Sciatic nerve (tissue), 2 donors: ENCODE results near the gene SIK1. TPM values are rescaled to one million over a fixed set of nuclear protein-coding genes. Genes with fewer than 3 reads are reported as not detected.
A peak's percentile ranks its signal among the peaks of the same experiment; 100 is the strongest.
"Not testable (repeated sequence)": the region's sequence is repeated elsewhere in the genome, so short reads cannot be mapped to it uniquely, and the experiment has no call there.

Source experiments
- ATAC-seq: fragments of 200-7000 bp; cut with Tn5 transposase; one replicate; pipeline ENCODE4 v1.9.1; 2020; ENCODE audit warnings: mild to moderate bottlenecking, moderate library complexity
- DNase-seq: peaks from one replicate; pipeline ENCODE4 v3.0.0-alpha.2; 2020; ENCODE audit warnings: low spot score
- intact Hi-C: fragments of 100-400 bp; cut with DNase I; formaldehyde crosslinking; loops from one replicate; pipeline ENCODE4 v1.14.2; 2022
- total RNA-seq: library from RNA; stranded (reverse); fragmentation: NEBNext Ultra II Directional; extraction: Animal tissue kit (Norgen Biotek cat#: 25700); gene quantifications from one replicate; pipeline ENCODE4 v1.2.1, GENCODE V29; 2021
- donor health status: DM: no; HTN: no; CAD: no.
- donor health status: DM: no; HTN: no; CAD: no.

Gene SIK1
- total RNA-seq = 59.9 TPM

DNA sequence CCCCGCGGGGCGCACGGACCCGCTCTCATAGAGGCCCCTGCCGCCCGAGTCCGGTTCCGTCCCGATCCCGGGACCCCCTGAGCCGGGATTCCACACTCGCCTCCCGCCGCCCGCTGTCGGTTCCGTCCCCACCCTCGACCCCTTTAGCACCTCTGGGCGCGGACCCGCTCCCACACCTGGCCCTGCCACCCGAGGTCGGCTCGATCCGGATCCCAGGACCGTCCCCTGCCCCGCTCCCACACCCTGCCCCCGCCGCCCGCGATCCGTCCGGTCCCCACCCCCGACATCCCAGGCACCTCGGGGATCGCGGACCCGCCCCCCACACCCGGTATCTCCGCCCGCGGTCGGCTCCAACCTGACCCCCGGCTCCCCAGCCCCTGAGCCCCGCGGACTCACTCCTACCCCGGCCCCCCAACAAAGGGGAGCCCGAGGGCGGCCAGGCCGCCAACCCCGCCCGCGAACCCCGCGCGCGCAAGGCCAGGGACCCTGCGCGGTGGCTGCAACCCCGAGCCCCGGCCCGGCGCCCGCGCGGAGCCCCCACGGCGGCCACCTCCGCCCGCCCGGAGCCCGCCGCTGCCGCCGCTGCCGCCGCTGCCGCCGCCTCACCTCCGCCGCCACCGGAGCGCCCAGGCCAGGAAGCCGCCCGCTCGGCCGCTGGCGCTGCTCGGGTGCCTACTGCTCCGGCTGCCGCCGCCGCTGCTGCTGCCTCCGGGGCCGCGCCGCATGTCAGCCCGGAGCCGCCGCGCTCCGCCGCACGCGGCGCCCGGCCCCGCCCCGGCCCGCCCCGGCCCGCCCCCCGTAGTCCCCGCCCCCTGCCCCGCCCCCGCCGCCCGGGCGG, at the start of gene SIK1:
TSS of gene SIK1 (minus strand) at position 728 of the 838 bp plus-strand sequence. CDS start 953 bp downstream, outside the sequence.
- intact Hi-C loops, DNase-seq: not testable (repeated sequence)
- peak; percentile 7 for ATAC-seq

DNA sequence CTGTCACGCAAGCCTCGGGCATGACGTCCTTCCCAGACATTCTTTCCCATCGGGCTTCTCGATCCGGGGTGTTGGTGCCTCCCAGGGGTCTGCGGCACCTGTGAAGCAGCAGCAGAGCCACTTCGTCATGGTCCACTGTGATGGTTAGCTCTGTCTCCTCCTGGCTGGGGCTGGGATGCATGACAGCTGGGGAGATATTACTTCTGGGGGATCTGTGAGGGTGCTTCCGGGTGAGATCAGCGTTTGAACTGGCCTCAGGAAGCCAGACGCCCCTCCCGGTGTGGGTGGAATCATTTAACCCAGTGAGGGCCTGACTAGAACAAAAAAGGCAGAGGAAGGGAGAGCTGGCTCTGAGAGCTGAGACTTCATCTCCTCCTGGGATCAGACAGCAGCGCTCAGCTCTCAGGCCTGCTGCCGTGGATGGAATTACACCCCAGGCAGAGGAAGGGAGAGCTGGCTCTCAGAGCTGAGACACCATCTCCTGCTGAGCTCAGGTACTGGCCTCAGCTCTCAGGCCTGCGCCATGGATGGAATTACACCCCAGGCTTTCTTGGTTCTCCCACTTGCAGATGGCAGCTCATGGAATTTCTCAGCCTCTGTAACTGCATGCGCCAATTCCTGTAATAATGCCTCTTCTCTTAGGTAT, 44.8 kb upstream of the SIK1 start:
- DNase-seq, intact Hi-C loops: not testable (repeated sequence)
- peak; percentile 73 for ATAC-seq

DNA sequence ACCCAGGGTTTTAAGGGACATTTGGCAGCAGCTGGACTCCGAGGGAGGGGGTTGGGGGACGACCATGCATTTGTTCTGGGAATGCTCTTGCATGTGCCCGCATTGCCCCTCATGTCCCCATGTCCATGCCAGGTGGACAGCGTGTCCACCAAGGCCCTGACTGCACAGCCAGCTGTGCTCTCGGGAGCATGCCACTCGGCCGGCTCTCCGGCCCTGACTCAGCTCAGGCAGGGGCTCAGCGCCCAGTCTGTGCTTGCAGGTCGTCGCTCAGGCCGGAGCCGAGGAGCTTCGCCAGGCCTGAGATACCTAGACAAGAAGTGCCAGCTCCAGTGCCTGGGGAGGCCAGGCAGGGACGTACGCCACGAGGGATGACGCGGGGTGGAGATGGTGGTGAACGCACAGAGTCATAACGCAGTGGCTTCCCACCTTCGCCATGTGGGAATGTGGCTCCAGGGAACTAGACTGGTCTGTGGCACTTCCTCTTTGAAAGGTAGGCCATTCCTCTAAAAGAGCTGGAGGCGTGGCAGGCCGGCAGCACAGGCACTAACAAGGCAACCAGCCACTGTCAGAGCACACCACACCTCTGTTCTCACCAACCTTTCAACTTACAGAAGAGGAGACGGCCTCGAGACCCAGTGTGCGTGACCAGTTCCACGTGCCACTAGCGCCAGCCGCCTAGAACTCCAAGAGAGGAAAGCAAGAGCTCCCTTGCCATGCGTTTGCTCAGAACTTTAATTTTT, 43.0 kb upstream of the SIK1 start:
- ATAC-seq, intact Hi-C loops, DNase-seq: not testable (repeated sequence)

DNA sequence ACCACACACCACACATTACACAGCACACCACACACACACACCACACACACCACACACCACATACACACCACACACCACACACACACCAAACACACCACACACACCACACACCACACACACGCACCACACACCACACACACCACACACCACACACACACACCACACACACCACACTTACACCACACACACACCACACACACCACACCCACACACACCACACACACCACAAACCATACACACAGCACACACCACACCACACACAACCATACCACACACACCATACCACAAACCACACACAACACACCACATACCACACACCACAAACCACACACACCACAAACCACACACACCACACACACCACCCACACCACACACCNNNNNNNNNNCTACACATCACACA, 40.9 kb upstream of the SIK1 start:
- intact Hi-C loops = no loop called here
- DNase-seq = peak; percentile 10
- ATAC-seq = no peak

DNA sequence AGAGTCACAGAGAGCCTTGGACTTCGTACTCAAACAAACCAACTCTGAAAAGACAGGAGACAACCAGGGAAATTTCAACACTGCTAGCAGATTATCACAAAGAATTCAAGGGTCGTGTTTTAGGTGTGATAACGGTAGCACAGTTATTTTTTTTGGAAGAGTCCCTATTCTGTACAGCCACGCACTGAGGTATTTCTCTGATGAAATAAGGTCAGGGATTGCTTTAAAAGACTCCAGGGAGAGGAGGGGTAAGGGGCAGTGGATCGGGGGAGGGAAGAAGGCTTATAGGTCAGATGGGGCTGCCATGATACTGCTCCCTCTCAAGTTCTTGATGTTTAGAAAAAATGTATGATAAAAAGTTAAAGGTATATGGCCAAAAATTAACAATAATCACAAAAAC, 38.2 kb upstream of the SIK1 start:
- intact Hi-C loops, DNase-seq, ATAC-seq: not testable (repeated sequence)

DNA sequence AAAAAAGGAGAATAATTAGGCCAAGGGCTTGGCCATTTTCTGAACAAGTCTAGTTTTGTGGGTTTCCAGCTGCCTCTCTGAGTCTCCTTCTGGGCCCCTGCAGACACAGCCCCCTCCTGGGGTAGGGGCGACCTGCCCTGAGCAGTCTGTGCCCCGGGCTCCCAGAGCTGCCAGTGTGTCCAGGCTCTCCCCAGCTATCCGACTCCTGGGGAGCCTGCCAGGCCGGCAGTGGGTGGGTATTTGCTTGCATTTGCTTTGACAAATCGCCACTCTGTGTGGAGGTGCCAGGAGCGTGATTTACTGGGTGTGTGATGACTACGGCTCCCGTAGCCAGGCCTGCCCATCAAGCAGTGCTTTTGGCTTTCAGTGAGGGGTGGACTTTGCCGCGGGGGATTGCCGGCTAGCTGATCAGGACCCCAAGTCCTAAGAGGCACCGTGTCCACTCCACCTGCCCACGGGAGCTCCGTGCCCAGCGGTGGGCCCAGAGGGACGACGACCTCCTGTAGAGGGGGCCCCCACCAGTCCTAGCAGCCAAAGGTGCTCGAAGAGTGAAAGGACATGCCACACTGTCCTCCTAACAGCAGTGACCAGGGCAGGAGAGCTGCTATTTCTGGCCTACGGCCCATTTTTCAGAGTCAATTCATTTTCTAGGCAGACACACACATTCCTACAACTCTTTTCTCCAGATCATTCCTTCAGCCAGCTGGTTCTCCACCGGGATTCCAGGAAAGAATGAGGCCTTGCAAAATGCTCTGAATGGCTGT, 36.7 kb upstream of the SIK1 start:
- DNase-seq, intact Hi-C loops: not testable (repeated sequence)
- peak; percentile 68 for ATAC-seq

DNA sequence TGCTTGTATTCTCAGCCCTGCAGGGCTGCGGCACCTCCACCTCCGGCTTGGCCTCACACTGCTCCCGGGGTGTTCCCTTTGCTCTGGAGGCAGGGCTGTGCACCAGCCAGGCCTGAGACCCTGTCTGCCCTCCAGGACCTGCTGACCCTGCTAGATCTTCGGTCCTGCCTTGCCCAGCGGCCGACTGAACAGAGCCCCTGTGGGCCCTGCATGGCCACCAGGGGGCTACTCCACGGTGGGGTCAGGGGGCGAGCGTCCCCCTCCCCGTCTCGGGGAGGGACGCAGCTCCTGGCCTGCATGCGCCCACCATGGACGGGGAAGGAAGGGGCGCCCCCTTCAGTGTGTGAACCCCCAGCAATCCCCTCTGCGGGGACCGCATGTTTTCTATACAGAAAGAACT, 36.0 kb upstream of the SIK1 start:
- intact Hi-C loops, DNase-seq: not testable (repeated sequence)
- peak; percentile 33 for ATAC-seq

DNA sequence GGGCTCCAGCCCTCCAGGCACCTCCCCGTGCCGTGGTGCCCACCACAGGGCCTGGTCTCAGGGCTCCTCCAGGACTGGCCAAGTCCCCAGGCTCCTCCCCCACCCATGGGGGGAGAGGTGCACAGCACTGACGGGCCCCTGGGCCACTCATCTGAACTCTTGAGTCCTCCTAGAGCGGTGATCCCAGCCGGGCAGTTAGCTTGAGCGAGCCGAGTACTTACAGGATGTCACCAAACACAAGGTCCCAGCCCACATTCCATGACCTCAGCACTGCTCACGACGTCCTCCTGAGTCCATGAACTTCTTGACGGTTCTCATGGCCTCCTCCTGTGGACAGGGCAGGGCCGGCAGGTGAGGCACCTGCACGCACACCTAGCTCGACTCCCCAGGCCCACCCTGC, 33.5 kb upstream of the SIK1 start:
- DNase-seq, intact Hi-C loops, ATAC-seq: not testable (repeated sequence)

DNA sequence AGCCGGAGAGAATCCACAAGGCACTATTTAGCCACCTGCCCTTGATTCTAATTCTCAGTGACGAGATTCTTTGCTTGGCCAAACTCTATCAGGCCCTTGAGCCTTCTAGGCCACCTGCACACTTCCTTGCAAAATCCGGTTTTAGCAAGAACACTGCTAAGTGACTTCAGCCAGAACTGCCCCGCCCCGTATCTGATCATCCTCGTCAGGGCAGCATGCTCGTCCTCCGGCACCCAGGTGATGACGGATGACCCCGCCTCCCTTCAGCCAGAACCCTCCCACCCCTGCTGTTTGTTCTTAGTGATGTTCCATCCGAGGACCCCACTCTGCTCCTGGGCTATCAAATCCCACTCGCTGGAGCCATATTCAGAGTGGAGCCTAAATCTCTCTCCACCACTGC, 32.1 kb upstream of the SIK1 start:
- ATAC-seq, intact Hi-C loops, DNase-seq: not testable (repeated sequence)

DNA sequence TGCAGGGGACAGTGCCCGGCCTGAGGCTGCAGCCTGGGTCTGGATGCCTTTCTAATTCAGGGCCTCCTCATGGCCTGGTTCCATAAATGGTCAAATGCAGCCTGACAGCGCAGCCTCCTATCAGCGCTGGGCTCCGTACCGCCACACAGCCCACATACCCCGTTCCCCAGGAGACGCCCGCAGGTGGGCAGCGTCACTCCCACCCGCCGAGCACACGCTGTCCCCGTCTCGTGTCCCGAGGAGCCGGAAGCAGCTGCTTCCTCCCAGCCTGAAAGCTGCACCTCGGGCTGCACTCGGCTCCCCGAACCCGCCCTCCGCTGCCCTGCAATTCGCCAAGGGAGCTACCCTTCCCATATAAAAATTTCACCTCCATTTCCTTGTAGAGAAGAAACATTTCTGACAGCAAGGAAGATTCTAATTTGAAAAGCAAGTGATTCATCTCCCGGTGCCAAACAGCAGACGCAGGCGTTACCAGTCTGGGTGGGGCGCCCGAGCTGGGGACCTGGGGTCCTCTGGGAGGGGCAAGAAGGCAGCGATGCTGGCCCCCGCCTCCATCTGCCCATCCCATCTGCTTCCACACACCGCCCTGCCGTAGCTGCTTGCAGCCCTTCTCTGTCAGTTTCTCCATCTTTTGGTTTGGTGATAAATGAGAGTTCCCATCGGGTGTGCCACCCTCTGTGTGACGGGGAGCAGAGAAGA, 29.8 kb upstream of the SIK1 start:
- DNase-seq, intact Hi-C loops: not testable (repeated sequence)
- ATAC-seq = peak; percentile 84

DNA sequence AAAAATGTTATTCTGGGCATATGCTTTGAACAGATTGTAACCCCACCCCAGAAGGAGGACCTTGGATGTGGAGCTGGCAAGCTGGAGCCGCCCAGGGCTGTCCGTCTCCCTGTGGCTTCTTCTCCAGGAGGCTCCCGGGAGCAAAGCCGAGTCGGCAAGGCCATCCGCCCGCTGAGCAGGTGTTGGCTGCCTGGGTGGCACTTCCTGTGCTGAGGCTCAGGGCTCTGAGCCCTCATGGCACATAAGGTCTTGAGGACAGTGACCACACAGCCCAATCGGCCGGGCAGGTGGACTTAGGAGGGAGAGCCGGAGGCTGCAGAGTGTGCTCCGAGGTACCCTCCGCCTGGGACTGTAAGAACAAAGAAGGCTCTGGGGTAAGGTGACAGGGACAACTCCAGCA, 28.8 kb upstream of the SIK1 start:
- intact Hi-C loops, DNase-seq, ATAC-seq: not testable (repeated sequence)

DNA sequence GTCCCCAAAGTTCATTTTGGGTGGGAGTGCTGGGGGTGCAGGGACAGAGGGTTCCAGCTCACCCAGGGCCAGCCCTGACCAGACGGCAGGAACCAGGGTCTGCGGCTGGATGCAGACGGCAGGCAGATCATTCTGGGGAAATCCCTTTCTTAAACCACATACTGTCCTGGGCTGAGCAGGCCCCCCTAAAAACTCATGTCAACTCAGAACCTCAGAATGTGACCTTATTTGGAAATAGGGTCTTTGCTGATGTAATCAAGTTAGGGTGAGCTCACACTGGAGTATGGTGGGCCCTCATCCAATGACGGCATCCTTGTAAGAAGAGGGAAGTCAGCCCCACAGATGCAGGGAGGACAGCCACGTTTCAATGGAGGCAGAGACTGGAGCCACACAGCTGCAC, 27.2 kb upstream of the SIK1 start:
- not testable (repeated sequence) for ATAC-seq, DNase-seq

DNA sequence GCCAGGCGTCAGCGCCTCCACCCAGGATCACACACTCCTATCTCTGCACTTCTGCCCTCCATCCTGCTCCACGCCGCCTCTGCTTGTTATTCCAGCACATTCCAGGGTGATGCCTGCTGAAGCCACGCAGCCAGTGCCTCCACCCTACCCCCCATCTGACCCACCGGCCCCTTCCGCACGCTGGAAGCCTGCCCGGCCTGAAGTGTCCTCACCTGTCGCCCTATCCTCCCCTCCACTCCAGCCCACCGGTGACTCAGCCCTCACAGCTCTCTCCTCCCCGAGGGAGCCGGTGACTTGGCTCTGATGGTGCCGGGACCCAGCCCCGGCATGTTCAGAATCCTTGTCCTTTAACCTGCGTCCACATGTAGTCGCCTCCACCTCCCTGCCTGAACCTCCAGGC, 24.9 kb upstream of the SIK1 start:
- intact Hi-C loops, ATAC-seq, DNase-seq: not testable (repeated sequence)

More for the DNA sequence above, 27.2 kb upstream of the SIK1 start:
- intact Hi-C loops = not testable (repeated sequence)

DNA sequence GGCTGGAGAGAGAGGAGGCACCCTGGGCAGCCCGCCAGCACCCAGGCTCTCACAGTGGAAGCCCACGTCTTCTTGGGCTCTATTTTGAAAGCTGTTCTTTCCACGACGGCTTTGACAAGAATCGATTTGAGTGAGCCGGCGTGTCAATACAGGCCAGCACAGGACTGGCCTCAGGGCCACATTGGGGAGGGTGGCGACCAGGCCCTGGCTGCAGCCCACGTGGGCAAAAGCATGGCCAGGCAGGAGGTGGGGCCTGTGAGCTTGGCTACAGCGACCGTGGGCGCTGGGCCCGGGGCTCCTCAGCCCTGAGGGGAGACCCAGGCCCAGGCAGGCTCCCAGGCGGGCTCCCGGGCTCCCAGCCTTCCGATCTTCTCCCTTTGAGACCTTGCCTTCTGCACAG, 23.4 kb upstream of the SIK1 start:
- ATAC-seq = peak; percentile 21
- intact Hi-C loops = not testable (repeated sequence)

DNA sequence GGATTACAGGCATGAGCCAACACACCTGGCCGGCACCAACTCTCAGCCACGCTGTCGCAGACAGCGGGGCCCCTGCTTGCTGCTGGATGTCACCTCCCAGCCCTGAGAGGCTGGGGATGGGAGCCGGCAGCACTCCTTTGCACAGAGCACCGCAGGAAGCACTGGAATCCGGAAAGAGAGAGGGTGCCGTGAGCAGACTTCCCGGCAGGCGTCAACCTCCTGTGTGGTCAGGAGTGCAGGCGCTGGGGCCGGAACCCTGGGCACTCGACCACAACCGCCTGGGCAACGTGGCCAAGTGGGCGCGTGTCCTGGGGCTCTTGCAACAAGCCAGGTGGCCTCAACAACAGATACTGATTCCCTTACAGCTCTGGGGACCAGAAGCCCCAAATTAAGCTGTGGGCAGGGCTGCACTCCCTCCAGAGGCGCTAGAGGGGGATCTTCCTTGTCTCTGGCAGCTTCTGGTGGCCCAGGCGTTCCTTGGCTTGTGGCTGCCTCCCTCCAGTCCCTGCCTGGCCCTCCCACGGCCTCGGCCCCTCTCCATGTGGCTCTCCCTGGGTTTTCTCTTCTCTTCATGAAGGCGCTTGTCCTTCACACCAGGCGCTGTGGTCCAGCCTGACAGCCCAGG, 20.5 kb upstream of the SIK1 start:
- intact Hi-C loops, DNase-seq, ATAC-seq: not testable (repeated sequence)

More for the DNA sequence above, 23.4 kb upstream of the SIK1 start:
- not testable (repeated sequence) for DNase-seq

DNA sequence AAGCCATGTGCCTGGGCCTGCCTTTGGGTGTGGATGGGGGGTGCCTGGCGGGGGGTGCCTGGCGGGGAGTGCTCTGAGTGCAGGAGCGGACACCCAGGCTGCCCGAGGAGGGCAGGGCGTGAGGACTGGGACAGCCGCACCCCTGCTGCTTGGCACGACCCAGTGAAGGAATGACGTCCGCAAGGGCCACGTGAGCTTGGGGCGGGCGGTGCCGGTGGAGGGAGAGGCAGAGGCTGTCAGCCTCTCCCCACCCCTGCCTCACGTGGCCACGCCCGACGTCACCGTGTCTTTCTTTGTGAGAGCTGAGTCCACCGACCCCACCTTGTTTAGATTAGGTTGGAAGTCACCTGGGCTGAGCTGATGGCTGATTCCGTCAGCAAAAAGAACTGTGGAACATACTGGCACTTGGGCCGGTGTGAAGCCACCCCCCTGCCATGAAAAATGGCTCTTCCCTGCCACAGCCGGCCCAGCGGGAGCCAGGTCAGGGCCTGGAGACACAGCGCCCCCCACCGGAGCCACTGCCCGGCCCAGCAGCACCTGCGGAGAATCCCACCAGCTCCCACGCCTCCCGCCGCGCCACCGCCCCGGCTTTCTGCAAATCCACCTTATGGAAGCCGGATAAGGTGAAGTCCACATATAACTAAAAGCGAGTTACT, 19.5 kb upstream of the SIK1 start:
- DNase-seq, intact Hi-C loops: not testable (repeated sequence)
- peak; percentile 16 for ATAC-seq

DNA sequence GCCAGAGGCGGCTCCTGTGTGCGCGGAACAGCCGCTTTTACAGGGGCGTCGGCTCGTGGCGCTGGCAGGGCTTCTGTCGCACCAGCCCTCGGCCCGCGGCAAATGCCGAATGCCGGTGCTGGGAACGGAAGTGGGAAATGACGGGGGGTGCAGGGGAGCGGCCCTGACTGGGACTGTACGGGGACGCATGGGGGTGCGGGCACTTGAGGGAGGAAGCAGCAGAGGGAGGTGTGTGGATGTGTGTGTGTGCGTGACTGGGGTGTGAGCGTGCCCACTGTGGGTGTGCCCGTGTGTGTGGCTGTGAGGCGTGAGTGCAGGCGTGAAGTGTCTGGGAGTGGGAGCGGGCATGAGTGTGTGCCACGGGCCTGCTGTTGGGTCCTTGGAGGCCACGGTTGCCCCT, 17.6 kb upstream of the SIK1 start:
- DNase-seq, intact Hi-C loops: not testable (repeated sequence)
- ATAC-seq = peak; percentile 35
